Measurements from ENCODE around the gene FAM193A.
"Not testable (repeated sequence)": the region's sequence is repeated elsewhere in the genome, so short reads cannot be mapped to it uniquely, and the experiment has no call there.

The FAM193A gene, protein sequence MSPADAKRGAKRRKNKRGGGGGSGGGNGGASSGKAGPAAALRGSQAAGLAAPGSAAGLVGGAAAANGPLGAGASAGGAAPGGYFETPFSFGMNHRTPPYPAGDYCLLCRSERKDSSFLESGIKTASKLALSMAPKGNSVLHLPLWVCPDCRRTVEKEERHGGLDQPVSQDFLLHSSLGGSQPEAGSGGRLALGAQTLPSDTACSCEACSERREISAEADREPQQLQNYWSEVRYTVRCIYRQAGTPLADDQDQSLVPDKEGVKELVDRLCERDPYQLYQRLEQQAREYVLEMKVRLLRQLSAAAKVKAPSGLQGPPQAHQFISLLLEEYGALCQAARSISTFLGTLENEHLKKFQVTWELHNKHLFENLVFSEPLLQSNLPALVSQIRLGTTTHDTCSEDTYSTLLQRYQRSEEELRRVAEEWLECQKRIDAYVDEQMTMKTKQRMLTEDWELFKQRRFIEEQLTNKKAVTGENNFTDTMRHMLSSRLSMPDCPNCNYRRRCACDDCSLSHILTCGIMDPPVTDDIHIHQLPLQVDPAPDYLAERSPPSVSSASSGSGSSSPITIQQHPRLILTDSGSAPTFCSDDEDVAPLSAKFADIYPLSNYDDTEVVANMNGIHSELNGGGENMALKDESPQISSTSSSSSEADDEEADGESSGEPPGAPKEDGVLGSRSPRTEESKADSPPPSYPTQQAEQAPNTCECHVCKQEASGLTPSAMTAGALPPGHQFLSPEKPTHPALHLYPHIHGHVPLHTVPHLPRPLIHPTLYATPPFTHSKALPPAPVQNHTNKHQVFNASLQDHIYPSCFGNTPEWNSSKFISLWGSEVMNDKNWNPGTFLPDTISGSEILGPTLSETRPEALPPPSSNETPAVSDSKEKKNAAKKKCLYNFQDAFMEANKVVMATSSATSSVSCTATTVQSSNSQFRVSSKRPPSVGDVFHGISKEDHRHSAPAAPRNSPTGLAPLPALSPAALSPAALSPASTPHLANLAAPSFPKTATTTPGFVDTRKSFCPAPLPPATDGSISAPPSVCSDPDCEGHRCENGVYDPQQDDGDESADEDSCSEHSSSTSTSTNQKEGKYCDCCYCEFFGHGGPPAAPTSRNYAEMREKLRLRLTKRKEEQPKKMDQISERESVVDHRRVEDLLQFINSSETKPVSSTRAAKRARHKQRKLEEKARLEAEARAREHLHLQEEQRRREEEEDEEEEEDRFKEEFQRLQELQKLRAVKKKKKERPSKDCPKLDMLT (N-terminal part only)

DNA sequence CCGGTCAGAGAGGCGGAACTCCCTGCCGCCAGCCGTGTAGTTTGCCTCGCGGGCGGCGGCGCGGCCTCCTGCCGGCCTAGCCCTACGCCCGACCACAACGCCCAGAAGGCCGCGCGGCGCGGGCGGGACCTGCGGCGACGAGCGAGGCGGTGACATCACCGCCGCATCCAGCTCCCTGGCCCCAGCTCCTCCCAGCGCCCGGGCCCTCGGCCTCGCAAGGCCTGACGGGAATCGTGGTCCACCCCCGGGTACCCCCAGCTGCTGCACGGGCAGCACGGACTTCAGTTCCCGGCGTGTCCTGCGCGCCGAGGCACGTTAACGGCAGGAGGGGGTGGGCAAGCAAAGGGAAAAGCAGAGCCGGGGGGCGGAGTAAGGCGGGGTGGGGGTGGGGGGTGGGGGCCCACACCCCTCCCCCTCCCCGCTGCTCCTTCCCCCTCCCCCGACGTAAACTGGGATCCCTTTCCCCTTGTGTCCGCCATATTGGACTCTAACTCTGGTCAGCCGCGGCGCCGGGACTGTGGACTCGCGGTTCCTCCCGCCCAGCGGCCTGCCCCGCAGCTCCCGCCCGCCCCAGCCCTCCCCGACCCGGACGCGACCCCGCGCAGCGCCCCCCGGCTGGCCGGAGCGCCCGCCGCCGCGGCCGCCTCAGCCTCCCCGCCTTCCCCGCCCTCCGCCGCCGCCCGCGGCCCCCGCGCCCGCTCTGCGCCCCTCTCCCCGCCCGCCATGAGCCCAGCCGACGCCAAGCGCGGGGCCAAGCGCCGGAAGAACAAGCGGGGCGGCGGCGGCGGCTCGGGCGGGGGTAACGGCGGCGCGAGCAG, at the start of gene FAM193A:
Gene FAM193A, plus strand, starts transcription at position 455 of the 818 bp plus-strand sequence. Its CDS starts 269 bp downstream, at position 724.
- DNase-seq (ENCODE audit: low read depth): peak; percentile 99

DNA sequence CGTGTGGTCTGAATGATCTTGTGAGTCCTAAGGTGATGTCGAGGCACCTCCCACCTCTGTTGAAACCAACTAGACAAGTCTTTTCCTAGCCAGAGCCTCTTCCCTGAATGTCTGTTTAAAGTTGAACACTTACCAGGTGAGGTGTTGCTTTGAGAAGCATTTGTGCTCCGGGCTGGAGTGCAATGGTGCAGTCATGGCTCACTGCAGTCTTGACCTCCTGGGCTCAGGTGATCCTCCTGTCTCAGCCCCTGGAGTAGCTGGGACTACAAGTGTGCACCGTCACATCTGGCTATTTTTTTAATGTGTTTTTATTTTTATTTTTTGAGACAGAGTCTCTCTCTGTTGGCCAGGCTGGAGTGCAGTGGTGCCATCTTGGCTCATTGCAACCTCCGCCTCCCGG, 49.5 kb upstream of the FAM193A start:
- no peak for DNase-seq (ENCODE audit: low read depth)

DNA sequence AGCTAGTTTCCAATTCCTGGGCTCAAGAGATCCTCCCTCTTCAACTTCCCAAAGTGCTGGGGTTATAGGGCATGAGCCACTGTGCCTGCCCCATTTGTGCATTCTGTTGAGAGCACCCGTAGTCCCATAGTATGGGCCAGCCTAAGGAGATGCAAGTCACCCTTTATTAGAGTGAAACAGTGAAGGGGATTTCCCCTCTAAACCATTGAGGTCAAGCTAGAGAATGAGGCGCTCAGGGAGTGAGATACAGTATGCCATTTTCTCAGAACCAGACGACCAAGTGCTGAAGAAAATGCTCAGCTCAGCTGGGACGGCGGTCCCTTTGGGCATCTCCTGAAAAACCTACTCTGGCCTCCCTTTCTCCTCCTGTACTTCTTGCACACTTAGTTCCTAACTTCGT, 48.8 kb upstream of the FAM193A start:
- no peak for DNase-seq (ENCODE audit: low read depth)

DNA sequence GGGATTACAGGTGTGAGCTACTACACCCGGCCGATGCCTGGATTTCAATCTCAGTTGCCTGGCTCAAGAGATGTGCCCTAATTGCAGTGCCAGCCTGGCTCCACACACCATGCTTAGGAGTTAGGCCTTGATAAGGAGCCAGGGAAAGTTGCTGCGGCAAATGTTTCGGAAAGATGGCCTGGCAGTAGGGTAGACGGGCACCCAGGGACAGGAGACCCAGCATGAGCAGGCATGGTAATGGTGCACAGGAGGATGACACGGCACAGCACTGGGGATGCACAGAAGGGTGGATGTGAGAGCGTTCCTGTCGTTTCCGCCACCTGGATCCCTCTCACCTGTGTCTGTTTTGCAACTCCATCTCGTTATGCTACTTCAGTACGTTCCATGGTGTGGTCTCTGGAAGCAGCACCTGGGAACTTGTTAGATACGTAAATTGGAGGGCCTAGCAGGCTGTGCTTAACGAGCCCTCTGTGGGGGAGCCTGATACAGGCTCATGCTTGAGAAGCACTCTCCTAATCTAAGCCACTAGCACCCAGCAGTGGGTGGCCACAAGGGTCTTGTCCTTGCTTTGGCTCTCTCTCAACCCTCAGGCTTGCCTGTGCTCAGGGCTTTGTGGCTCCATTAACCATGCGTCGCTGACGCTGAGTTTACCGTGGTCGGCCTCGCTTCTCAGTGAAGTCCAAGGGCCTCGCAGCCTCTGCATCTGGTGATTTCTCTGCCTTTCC, 47.2 kb upstream of the FAM193A start:
- no peak for DNase-seq (ENCODE audit: low read depth)

DNA sequence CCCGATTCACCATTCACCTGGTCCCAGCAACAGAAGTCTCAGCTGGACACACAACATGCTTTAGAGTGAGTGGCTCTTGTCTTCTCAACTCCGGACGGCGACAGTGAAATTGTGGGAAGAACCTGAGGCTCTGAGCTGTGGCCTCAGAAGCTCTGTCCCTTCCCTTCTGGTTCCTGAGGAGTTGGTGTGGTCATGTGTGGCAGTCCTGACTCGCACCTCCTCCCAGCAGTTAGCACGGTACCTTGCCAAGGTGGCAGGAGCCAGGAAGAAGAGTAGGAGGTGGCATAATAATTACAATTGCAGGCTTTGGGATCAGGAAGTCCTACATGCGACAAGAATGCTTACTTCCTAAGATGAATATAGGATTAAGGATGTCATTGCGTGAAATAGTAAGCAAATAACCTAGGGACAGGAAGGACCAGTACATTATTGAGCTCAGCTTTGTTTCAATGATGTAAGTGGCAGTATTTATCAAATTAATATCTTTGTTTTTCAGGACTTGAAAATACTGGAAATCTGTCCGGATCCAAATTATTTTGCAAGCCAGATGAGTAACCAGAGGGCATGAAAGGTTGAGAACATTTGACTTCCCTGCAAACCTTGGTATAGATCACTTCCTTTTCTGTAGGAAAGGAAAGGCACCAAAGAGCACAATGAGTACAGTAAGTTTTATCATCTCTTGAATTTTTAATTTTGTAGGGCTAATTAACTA, 46.5 kb upstream of the FAM193A start:
- no peak for DNase-seq (ENCODE audit: low read depth)

DNA sequence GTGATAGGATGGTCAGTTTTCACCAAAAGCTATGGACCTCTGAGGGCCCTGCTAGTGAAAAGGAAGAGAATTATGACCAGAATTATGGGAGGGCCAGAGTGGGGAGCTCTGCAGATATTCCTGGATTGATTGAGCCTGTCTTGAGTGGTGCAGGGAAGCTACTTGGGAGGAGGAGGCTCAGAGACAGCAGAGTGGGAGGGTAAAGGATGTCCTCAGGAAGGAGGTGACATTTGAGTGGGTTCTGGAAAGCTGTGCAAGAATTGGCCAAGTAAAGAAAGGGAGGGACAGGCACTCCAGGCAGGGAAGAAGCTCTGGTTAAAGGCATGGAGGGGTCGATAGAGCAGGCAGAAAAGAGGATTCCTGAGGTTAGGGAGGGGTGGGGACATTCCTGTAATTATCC, 43.5 kb upstream of the FAM193A start:
- DNase-seq (ENCODE audit: low read depth): no peak

DNA sequence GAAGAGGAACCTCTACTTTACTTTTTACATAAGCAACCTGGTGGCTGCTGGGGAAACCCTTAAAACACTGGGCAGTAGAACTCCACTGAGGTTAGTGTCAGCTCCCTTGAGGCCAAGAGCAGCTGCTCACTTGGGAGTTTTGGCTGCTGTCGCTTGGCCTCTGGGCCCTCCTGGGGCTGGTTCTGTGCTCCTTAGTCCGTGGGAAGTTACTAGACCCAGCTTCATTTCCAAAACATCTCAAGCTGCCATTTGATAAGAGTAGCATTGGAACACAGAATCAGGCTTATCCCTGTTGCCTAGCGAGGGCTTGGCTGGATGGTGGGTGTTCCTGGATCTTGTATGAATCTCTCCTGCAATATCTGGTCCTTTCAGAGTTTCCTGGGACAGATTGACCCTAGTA, 41.5 kb upstream of the FAM193A start:
- no peak for DNase-seq (ENCODE audit: low read depth)

DNA sequence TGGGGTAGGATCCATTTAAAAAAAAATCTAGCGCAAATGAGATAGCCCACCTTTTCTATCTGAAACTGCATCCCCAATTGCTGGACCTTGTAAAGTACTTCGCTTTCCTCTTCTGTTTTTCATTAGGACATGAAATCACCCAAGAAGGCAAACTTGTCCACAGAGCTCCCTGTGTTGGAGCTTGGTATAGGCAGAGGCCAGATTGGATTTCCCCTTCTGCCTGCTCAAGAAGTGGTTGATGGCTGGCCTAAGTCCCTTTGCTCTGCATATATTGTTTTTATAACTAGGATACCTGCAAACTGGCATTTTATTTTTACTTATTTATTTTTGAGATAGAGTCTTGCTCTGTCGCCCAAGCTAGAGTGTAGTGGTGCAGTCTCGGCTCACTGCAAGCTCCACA, 39.1 kb upstream of the FAM193A start:
- no peak for DNase-seq (ENCODE audit: low read depth)

DNA sequence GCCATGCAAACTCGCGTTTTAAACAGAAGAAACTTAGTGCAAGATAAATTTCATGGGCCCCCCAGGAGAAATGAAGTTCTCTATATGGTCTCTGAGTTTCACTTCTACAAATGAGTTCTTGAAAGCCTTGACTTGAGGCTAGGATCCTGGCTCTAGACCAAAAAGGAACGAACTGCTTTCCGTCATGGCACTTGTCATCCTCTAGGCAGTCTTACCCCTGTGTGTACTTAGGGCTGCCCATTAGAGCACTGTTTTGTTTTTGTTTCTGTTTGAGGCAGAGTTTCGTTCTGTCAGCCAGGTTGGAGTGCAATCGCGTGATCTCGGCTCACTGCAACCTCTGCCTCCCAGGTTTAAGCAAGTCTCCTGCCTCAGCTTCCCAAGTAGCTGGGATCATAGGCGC, 38.5 kb upstream of the FAM193A start:
- DNase-seq (ENCODE audit: low read depth): no peak

DNA sequence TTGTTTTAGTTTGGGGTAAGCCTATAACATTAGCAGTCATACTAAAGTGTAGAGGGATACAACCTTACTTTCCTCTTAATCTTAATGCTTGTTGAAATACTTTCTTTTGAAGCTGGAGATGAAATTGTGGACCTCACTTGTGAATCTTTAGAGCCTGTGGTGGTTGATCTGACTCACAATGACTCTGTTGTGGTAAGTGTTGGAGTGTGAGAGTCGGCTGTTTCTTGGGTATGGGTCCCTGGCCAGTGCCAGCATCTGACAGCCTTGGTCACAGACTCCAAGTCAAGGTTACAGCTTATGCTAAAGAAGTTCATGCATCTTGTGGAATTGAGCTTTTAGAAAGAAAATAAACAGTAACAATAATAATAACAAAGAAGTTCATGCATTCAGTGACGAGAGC, 35.9 kb upstream of the FAM193A start:
- DNase-seq (ENCODE audit: low read depth): no peak

DNA sequence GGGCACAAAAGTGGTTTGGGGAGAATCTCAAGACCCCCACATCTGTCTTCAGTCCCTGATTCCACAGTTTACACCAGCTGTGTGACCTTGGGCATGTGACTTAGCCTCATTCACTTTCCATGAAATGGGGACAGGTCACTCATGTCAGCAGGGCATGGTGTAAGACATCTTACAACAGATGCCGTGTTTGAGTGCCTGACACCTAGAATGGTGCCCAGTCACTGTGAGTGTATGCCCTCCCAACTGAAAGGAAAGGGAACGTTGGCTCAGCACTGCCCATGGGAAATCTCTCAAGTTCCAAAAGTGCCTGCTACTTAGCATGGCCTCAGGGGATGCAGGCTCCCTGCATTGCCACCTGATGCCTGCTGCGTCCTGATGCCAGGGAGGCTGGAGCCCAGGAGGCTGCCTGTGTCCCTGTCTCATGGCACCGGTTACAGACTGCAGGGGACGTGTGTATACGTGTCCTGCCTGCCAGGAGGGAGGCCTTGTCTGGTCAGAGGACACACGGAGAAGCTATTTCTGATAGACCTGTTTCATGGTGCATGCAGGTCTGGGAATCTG, 35.3 kb upstream of the FAM193A start:
- no peak for DNase-seq (ENCODE audit: low read depth)

DNA sequence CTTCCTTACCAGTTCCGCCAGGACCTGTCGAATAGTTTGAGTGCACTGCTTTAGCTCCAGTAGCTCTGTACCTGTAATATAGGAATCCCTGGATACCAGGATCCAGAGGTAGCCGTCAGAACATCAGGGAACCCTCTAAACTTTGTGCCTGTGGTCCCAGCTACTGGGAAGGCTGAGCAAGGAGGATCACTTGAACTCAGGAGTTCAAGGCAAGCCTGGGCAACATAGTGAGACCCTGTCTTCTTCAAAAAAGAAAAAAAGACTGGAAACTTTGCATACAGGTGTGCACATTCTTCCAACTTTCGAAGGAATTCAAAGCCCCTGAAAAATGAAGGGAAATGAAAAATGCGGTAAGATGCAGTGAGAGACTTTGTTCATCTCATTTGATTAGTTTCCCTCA, 32.6 kb upstream of the FAM193A start:
- no peak for DNase-seq (ENCODE audit: low read depth)

DNA sequence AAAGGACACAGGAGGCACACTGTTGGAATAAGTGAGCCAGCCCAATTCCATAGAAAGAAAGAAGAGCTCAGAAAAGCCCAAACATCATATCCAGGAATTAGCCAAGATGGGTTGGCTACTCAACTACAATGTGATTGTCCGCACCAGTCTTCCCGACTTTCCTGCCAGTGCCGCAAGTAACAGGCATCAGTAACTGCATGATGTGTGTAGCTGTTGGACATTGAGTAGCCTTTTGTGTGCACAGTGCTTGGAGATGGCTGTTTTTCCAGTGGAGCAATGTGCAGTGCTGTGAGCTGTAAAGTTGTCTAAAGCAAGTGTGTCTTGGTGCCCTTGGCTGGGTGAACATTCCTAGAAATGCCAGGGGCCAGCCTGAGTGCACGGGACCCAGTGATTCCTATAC, 29.2 kb upstream of the FAM193A start:
- DNase-seq (ENCODE audit: low read depth): no peak

DNA sequence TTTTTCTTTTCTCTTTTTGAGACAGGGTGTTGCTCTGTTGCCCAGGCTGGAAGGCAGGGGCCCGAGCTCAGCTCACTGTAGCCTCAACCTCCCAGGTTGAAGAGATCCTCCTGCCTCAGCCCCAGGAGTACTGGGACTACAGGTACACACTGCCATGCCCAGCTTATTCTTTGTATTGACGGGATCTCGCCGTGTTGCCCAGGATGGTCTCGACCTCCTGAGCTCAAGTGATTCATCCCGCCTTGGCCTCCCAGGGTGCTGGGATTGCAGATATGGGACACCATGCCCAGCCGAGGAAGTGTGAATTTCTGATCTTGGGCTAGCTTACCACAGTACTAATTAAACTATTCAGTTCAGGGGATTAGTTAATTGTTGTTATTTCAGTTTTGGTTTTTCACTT, 28.6 kb upstream of the FAM193A start:
- DNase-seq (ENCODE audit: low read depth): no peak

DNA sequence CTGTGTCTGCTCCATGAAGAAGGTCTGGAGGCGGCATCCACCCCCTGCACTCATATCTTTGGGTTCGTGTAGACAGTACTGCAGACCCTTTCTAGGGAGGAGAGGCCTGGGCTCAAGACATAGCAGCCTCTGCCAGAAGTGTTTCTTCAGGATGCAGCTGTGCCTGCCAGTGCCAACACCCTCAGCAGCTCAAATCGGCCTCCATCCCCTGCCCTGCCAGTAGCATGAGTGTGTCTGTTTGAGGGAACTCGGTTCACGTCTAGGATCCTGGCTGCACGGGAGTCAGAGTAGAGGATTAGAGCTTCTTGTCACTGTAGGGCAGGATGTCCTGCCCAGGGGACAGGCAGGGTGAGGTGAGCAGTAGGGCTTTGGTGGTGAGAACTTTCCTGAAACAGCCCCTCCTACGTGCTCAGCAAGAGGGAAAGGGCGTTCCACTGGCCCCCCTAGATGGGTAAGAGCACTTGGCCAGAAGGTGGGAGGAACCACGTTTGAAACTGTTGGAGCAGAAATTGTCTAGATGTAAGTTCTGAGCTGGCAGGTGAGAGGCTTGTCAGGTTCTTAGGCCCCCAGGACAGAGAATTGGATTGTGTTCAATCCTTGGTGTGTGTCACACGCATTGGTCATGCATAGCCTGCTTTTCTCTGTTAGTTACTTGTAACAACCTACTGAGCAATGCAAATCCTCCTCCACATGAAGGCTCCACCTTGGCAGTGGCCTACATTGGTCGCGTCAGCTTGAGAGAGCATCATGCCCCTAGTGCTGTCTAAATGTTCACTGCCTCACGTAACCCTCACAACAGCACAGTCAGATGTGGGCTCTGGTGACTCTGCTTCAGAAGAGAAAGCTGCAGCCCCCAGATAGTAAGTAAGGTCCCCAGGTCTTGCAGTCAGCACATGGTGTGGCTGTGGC, 25.8 kb upstream of the FAM193A start:
- no peak for DNase-seq (ENCODE audit: low read depth)

DNA sequence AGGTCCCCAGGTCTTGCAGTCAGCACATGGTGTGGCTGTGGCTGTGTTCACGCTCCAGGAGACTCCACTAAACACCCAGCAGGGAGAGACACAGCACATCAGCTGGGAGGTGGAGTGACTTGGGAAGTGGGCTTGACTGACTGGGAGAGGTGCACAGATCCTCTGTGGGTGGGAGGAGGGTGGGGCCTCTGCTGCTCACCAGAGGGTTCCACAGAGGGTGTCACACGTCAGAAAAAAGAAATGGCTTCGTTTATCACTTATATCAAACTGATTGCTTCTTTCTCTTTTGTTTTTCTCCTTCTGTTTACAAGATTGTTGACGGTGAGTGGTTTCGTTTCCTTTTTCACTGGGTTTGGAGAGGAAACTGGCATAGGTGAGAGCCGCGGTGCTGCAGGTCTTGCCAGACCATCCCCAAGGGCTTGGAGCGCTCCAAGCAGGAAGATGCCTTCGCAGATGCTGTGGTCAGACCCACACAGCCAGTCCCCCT, 24.8 kb upstream of the FAM193A start:
- DNase-seq (ENCODE audit: low read depth): no peak

DNA sequence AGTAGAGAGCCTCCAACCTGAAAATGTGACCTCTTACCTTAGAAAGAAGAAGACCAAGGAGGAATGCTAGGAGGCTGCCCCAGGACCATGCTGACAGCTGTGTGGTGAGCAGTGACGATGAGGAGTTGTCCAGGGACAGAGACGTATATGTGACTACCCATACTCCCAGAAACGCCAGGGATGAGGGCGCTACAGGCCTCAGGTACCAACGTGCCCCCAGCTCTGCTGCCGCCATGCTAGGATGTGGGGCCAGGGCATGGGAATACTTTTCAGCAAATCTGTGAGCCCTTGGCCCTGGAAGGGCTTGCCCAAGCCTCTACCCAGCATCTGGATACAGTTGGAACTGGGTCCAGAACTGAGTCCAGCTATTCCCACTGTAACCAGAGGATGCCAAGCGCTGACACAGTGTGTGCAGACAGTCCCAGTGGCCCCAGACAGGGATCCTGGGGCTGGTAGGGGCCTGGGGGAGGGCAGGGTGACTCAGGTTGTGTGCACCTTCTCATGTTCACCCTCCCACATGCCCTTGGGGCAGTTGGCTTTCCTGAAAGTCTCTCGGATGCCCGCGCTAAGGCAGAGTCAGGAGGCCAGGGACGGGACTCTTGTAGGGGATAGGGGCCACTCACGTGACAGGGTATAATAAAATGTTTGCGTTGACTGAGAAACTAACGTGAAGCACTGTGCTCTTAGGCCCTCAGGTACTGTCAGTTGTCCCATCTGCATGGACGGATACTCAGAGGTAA, 23.9 kb upstream of the FAM193A start:
- no peak for DNase-seq (ENCODE audit: low read depth)

DNA sequence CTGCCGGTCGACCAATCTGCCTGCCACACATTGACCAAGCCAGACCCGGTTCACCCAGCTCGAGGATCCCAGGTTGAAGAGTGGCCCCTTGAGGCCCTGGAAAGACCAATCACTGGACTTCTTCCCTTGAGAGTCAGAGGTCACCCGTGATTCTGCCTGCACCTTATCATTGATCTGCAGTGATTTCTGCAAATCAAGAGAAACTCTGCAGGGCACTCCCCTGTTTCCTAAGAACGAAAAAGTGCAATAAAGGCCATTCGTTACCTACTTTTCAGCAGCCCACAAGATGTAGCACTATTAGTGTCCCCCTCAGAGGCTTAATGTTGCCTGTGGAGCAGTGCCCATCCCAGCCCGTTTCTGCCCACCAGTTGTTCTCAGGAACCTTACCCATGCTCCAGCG, 22.3 kb upstream of the FAM193A start:
- not testable (repeated sequence) for DNase-seq (ENCODE audit: low read depth)

Measured in stimulated activated CD4-positive, alpha-beta T cell treated with anti-CD3 and anti-CD28 coated beads, Interleukin-2, amount 100 ng/mL, for 4 hours (primary cell).